Activated naive CD8-positive, alpha-beta T cell treated with anti-CD3 and anti-CD28 coated beads, Interleukin-2, amount 10 ng/mL, durations not matched to agents 7 days and 5 days (primary cell): Measurements from ENCODE around the gene TSPAN5. TPM values are rescaled to one million over a fixed set of nuclear protein-coding genes. Genes with fewer than 3 reads are reported as not detected.

Source experiments
- ATAC-seq: fragments of 150-1000 bp; cut with Tn5 transposase; one replicate; pipeline ENCODE4 v1.10.0; 2021; ENCODE audit warnings: low read depth, moderate library complexity
- POLR2A ChIA-PET: fragments of 350-600 bp; sonication (Branson Sonifier 250); formaldehyde crosslinking; loops from one replicate; lab custom pipeline; 2021; ENCODE audit warnings: antibody characterized with exemption; lab: Charles Lee
- DNase-seq: peaks from one replicate; pipeline ENCODE4 v3.0.0; 2021
- H3K27ac Mint-ChIP-seq: one replicate; pipeline ENCODE4 v1.8.0; 2022; ENCODE audit warnings: mild to moderate bottlenecking, mixed read lengths
- H3K27me3 Mint-ChIP-seq: one replicate; pipeline ENCODE4 v1.8.0; 2022; ENCODE audit warnings: mild to moderate bottlenecking, moderate library complexity, mixed read lengths
- H3K36me3 Mint-ChIP-seq: one replicate; pipeline ENCODE4 v1.8.0; 2021; ENCODE audit warnings: mild to moderate bottlenecking, mixed read lengths
- H3K4me1 Mint-ChIP-seq: one replicate; pipeline ENCODE4 v1.8.0; 2021; ENCODE audit warnings: mixed read lengths
- H3K4me3 Mint-ChIP-seq: one replicate; pipeline ENCODE4 v1.8.0; 2022; ENCODE audit warnings: mild to moderate bottlenecking, moderate library complexity, mixed read lengths
- H3K9me3 Mint-ChIP-seq: one replicate; pipeline ENCODE4 v1.8.0; 2021; ENCODE audit warnings: mixed read lengths
- total RNA-seq, 2 experiments: library from RNA; stranded (reverse); gene quantifications; one replicate each; pipeline ENCODE4 v1.2.3, GENCODE V29; 2021

Gene TSPAN5
- total RNA-seq, 2 experiments from 2014 or later = 19.8 to 21.4 TPM

DNA sequence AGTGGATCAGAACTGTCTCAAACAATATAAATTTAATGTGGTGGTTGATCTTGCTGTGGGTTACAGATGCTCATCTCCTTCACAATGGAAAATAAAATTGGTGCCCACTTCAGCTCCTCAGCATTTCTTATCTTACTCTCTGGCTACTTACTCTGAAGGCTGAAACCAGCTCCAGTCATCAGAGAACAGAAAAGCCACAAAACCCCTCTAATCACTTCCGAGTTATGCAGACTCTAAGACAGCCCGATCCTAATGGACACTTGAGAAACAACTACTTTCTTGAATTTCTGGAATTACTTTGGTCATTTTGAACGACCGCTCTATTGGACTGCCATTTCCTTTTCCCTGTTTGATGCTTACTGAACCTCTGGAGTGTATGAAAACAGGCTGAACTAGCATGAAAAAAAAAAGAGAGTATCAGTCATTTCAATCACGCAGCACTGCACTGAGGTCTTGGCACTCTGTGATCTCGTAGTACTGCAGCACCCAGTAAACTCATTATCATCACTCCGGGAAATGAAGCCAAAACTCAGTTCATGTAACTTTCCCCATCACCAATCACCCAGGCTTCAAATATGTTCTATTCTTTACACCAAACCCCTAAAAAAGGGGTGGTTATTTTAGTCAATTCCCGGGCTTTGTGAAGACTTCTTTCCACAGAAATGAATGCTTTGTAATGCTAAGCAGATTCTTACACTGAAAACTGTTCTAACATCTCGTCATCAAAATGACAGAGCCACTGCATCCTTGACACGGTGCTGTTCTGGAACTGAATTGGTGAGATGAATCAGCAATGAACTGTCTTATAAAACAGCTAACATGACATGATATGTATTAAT is 54.5 kb downstream of the TSPAN5 start:
- Mint-ChIP-seq H3K9me3 (peaks cover 9% of the 10 kb centered on the region), H3K27me3 (no peaks in the 10 kb centered on the region), H3K27ac (no peak overlapping the region), H3K4me1 (peaks cover 34% of the 10 kb centered on the region), H3K36me3 (peaks cover 42% of the 10 kb centered on the region), H3K4me3 (no peak overlapping the region)
- DNase-seq = no peak
- POLR2A ChIA-PET = interaction anchor here (0.6 kb wide), 1 partner anchor 325 kb away, joined by 5 read pairs; no protein-coding TSS in a partner anchor
- no peak for ATAC-seq

- Mint-ChIP-seq H3K4me1 (peaks cover 29% of the 10 kb centered on the region), H3K27ac (peak overlapping the region; percentile 74), H3K27me3 (no peaks in the 10 kb centered on the region), H3K36me3 (peaks cover 47% of the 10 kb centered on the region), H3K9me3 (peaks cover 11% of the 10 kb centered on the region), H3K4me3 (peak overlapping the region; percentile 76)
- DNase-seq (no peak), ATAC-seq (peak; percentile 66)
- POLR2A ChIA-PET = interaction anchor here (0.8 kb wide), 1 partner anchor 486 kb away, joined by 5 read pairs; the partner anchor contains the start of gene ADH5
Measured at GRCh38 chr4:98602270-98602669, 56.1 kb downstream of the TSPAN5 start.

GRCh38 chr4:98601708-98602107 is 56.7 kb downstream of the TSPAN5 start:
- Mint-ChIP-seq H3K4me1 (peaks cover 29% of the 10 kb centered on the region), H3K27me3 (no peaks in the 10 kb centered on the region), H3K4me3 (peak overlapping the region; percentile 11), H3K9me3 (peaks cover 11% of the 10 kb centered on the region), H3K27ac (peak overlapping the region; percentile 20), H3K36me3 (peaks cover 47% of the 10 kb centered on the region)
- POLR2A ChIA-PET = no interaction called here
- DNase-seq = no peak
- peak; percentile 49 for ATAC-seq

- Mint-ChIP-seq H3K27ac (no peak overlapping the region), H3K4me3 (no peak overlapping the region), H3K27me3 (no peaks in the 10 kb centered on the region), H3K36me3 (peaks cover 42% of the 10 kb centered on the region), H3K9me3 (peaks cover 11% of the 10 kb centered on the region), H3K4me1 (peaks cover 29% of the 10 kb centered on the region)
- no peak for ATAC-seq
- POLR2A ChIA-PET = no interaction called here
- no peak for DNase-seq
Measured at GRCh38 chr4:98599617-98600205, 58.7 kb downstream of the TSPAN5 start.

DNA sequence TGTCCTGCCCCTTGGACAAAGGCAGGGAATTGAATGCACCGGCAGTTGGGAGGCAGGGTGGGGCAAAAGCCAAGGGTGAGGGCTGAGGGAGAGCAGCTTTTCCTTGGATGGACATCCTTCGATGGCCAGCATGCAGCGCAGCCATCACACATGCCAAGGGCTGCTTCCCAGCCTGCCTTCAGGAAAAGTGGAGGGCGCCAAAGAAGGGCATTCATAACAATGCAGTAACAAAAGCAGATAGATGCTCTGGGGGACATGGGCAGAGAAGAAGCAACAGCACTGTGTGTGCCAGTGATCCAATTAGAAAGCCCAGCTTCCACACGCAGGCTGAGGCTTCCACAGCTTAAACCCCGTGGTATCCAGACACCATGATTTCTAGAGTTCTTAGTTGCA is 71.5 kb downstream of the TSPAN5 start:
- no peak for ATAC-seq
- no peak for DNase-seq
- Mint-ChIP-seq H3K9me3 (peaks cover 2% of the 10 kb centered on the region), H3K27me3 (no peaks in the 10 kb centered on the region), H3K4me1 (no peaks in the 10 kb centered on the region), H3K36me3 (peaks cover 11% of the 10 kb centered on the region), H3K27ac (no peak overlapping the region), H3K4me3 (no peak overlapping the region)
- POLR2A ChIA-PET = no interaction called here

DNA sequence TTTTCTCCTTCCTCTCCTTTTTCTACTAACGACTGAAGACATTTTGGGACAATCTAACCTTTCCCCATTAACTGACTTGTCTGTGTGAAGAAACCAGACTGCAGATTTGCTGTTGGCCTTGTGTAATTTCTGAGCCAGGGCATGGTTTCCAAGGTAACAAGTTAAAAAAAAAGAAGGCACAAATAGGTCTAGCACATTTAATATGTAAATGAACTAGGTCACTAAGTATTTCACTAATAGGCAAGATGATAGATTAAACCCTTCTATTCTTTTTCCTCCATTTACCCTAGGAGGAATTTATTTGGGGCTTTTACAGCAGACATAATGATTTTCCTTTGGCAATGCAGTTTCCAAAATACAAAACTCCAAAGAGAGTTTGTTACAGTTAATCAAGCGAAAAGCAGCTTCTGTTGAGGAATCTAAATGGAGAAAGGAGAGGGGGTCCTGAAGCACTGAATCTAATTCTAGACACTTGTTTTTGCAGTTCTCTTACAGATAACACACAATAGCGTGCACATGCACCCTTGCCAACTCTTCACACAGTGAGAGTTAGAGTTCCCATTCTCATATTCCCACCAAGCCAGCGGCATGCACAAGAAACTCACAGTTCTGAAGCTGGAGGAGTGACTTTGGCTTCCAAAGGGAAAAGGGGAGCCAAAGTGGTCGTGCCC is 72.0 kb downstream of the TSPAN5 start:
- POLR2A ChIA-PET = no interaction called here
- no peak for DNase-seq
- Mint-ChIP-seq H3K4me3 (no peak overlapping the region), H3K9me3 (peaks cover 2% of the 10 kb centered on the region), H3K27me3 (no peaks in the 10 kb centered on the region), H3K4me1 (no peaks in the 10 kb centered on the region), H3K27ac (no peak overlapping the region), H3K36me3 (peaks cover 11% of the 10 kb centered on the region)
- no peak for ATAC-seq

GRCh38 chr4:98585596-98585995 is 72.8 kb downstream of the TSPAN5 start:
- no peak overlapping the region for H3K27ac Mint-ChIP-seq

DNA sequence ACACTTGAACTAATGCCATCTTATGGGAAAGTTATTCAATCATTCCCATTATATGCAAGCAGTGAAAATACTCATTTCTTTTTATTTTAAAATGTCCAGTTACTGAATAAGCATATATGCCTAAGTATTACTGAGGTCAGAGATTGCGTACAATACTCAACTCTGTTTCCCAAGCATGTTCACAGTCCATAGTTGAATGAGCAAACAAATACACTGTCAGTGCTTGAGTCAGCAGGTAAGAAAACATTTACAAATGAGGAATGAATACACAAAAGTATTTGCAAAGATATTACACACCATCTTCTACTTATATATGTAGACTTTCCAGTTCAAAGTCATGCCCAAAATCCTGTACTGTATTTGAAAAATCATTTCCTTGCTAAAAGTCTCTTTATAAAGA is 74.1 kb downstream of the TSPAN5 start:
- H3K27ac Mint-ChIP-seq = no peak overlapping the region
- H3K9me3 Mint-ChIP-seq = no peaks in the 10 kb centered on the region
- H3K4me1 Mint-ChIP-seq = peaks cover 7% of the 10 kb centered on the region
- ATAC-seq = no peak
- H3K36me3 Mint-ChIP-seq = peaks cover 4% of the 10 kb centered on the region
- POLR2A ChIA-PET = no interaction called here
- H3K4me3 Mint-ChIP-seq = no peak overlapping the region
- H3K27me3 Mint-ChIP-seq = no peaks in the 10 kb centered on the region
- DNase-seq = no peak

More at GRCh38 chr4:98585596-98585995, 72.8 kb downstream of the TSPAN5 start:
- Mint-ChIP-seq H3K4me3 (no peak overlapping the region), H3K4me1 (peaks cover 6% of the 10 kb centered on the region), H3K9me3 (peaks cover 2% of the 10 kb centered on the region), H3K27me3 (no peaks in the 10 kb centered on the region), H3K36me3 (peaks cover 11% of the 10 kb centered on the region)
- no peak for DNase-seq
- no peak for ATAC-seq
- POLR2A ChIA-PET = no interaction called here

- no peak overlapping the region for H3K4me3 Mint-ChIP-seq
- no peak overlapping the region for H3K27ac Mint-ChIP-seq
- DNase-seq (no peak), ATAC-seq (no peak)
- no peaks in the 10 kb centered on the region for H3K9me3 Mint-ChIP-seq
- POLR2A ChIA-PET = no interaction called here
- peaks cover 11% of the 10 kb centered on the region for H3K4me1 Mint-ChIP-seq
- no peaks in the 10 kb centered on the region for H3K27me3 Mint-ChIP-seq
- peaks cover 9% of the 10 kb centered on the region for H3K36me3 Mint-ChIP-seq
Measured at GRCh38 chr4:98583265-98583664, 75.1 kb downstream of the TSPAN5 start.

DNA sequence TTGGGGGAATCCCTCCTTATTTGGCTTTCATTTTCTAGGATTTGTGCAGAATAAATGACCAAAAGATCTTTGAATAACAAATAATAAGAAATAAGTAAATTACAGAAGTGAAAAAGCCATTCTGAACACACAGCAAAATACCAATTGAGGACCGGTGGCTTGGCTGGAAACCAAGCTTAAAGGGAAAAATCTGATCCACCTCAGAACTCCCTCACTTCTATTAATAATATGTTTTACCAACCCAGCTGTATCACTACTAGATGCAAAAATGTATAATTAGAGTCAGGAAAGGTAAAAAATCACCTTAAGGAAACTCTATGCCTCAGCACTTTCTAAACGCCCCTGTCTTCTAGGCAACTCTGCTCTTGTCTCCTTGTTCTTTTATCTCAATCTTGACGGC is 77.3 kb downstream of the TSPAN5 start:
- Mint-ChIP-seq H3K36me3 (peaks cover 10% of the 10 kb centered on the region), H3K4me1 (peaks cover 16% of the 10 kb centered on the region)

GRCh38 chr4:98577956-98578355 is 80.5 kb downstream of the TSPAN5 start:
- H3K9me3 Mint-ChIP-seq = peaks cover 1% of the 10 kb centered on the region
- DNase-seq = no peak
- peaks cover 29% of the 10 kb centered on the region for H3K36me3 Mint-ChIP-seq
- no peaks in the 10 kb centered on the region for H3K27me3 Mint-ChIP-seq
- H3K27ac Mint-ChIP-seq = no peak overlapping the region
- POLR2A ChIA-PET = no interaction called here
- no peak for ATAC-seq
- no peak overlapping the region for H3K4me3 Mint-ChIP-seq
- H3K4me1 Mint-ChIP-seq = peaks cover 18% of the 10 kb centered on the region

More for the DNA sequence above, 77.3 kb downstream of the TSPAN5 start:
- POLR2A ChIA-PET = no interaction called here
- Mint-ChIP-seq H3K27ac (no peak overlapping the region), H3K9me3 (no peaks in the 10 kb centered on the region), H3K4me3 (no peak overlapping the region), H3K27me3 (no peaks in the 10 kb centered on the region)
- DNase-seq (no peak), ATAC-seq (no peak)

- Mint-ChIP-seq H3K27me3 (no peaks in the 10 kb centered on the region), H3K36me3 (peaks cover 40% of the 10 kb centered on the region), H3K4me3 (no peak overlapping the region), H3K4me1 (peaks cover 16% of the 10 kb centered on the region), H3K9me3 (peaks cover 1% of the 10 kb centered on the region), H3K27ac (no peak overlapping the region)
- DNase-seq (no peak), ATAC-seq (no peak)
- POLR2A ChIA-PET = no interaction called here
Measured at GRCh38 chr4:98574816-98575215, 83.6 kb downstream of the TSPAN5 start.

GRCh38 chr4:98573791-98574190 is 84.6 kb downstream of the TSPAN5 start:
- H3K4me3 Mint-ChIP-seq = no peak overlapping the region
- peaks cover 14% of the 10 kb centered on the region for H3K4me1 Mint-ChIP-seq
- no peaks in the 10 kb centered on the region for H3K27me3 Mint-ChIP-seq
- peaks cover 1% of the 10 kb centered on the region for H3K9me3 Mint-ChIP-seq
- no peak overlapping the region for H3K27ac Mint-ChIP-seq
- no peak for ATAC-seq
- POLR2A ChIA-PET = no interaction called here
- DNase-seq = no peak
- peaks cover 43% of the 10 kb centered on the region for H3K36me3 Mint-ChIP-seq
